ENCODE measurements around the gene TRERF1. TPM values are rescaled to one million over a fixed set of nuclear protein-coding genes. Genes with fewer than 3 reads are reported as not detected.

TRERF1 gene
- total RNA-seq, 4 donors from 2014 or later: 1.6 to 4.1 (median 2.6) TPM

GRCh38 chr6:42263165-42263728, 188.5 kb downstream of the TRERF1 start:
- Histone ChIP-seq H3K27ac (no peak overlapping the region), H3K36me3 (no peaks in the 10 kb centered on the region), H3K27me3 (no peaks in the 10 kb centered on the region), H3K4me1 (peaks cover 0 to 12% of the 10 kb centered on the region in 2 donors), H3K9me3 (no peaks in the 10 kb centered on the region), H3K4me3 (replicated peaks in 1 of 3) (no peak overlapping the region)
- TF ChIP-seq POLR2A (IDR thresholded peaks at IDR 0.05): no peak
- TF ChIP-seq CTCF (IDR thresholded peaks at IDR 0.05): no peak
- 85 to 92% methylated on average over 20 to 21 of the region's 24 CpGs for WGBS, 2 donors
- no peak for DNase-seq
- intact Hi-C loops (cut with DNase I): loop anchor here (5.0 kb wide), 2 partner anchors 269 to 284 kb away; no protein-coding TSS in a partner anchor

GRCh38 chr6:42260972-42261371, 190.8 kb downstream of the TRERF1 start:
- Histone ChIP-seq H3K4me3 (replicated peaks in 1 of 3) (no peak overlapping the region), H3K4me1 (peaks cover 0 to 12% of the 10 kb centered on the region in 2 donors), H3K27me3 (no peaks in the 10 kb centered on the region), H3K36me3 (no peaks in the 10 kb centered on the region), H3K9me3 (no peaks in the 10 kb centered on the region), H3K27ac (no peak overlapping the region)
- intact Hi-C loops (cut with DNase I): loop anchor here (5.0 kb wide), 2 partner anchors 271 to 286 kb away; no protein-coding TSS in a partner anchor
- peak; percentile 23 to 29 for DNase-seq
- TF ChIP-seq CTCF (IDR thresholded peaks at IDR 0.05) (peak in 5 of 6 experiments; percentile 21 to 65 (median 42)), POLR2A (IDR thresholded peaks at IDR 0.05) (no peak)
- WGBS, 2 donors: 40 to 48% methylated on average over 10 of the region's 11 CpGs

- H3K9me3 ChIP-seq: no peaks in the 10 kb centered on the region
- no peaks in the 10 kb centered on the region for H3K36me3 ChIP-seq
- WGBS, 2 donors: 73 to 84% methylated on average over 6 to 7 of the region's 7 CpGs
- intact Hi-C loops (cut with DNase I): loop anchor here (5.0 kb wide), 2 partner anchors 272 to 287 kb away; no protein-coding TSS in a partner anchor
- H3K27ac ChIP-seq: peak overlapping the region in 2 of 3 donors; percentile 18 to 19
- H3K4me1 ChIP-seq: peaks cover 0 to 12% of the 10 kb centered on the region in 2 donors
- H3K4me3 ChIP-seq (replicated peaks in 1 of 3): no peak overlapping the region
- no peaks in the 10 kb centered on the region for H3K27me3 ChIP-seq
- TF ChIP-seq CTCF (IDR thresholded peaks at IDR 0.05): no peak
- TF ChIP-seq POLR2A (IDR thresholded peaks at IDR 0.05): no peak
- DNase-seq: peak in 1 of 2 donors; percentile 13
These were observed 191.3 kb downstream of the TRERF1 start for GRCh38 chr6:42260396-42260888.

GRCh38 chr6:42259841-42260395, 191.8 kb downstream of the TRERF1 start:
- H3K27me3 ChIP-seq: no peaks in the 10 kb centered on the region
- no peak for DNase-seq
- no peak overlapping the region for H3K4me3 ChIP-seq (replicated peaks in 1 of 3)
- WGBS, 2 donors: 80 to 90% methylated on average over 10 of the region's 10 CpGs
- intact Hi-C loops (cut with DNase I): loop anchor here (5.0 kb wide), 2 partner anchors 272 to 287 kb away; no protein-coding TSS in a partner anchor
- peak overlapping the region in 2 of 3 donors; percentile 18 to 19 for H3K27ac ChIP-seq
- no peaks in the 10 kb centered on the region for H3K9me3 ChIP-seq
- H3K36me3 ChIP-seq: no peaks in the 10 kb centered on the region
- peaks cover 0 to 12% of the 10 kb centered on the region in 2 donors for H3K4me1 ChIP-seq
- TF ChIP-seq CTCF (IDR thresholded peaks at IDR 0.05) (no peak), POLR2A (IDR thresholded peaks at IDR 0.05) (no peak)

GRCh38 chr6:42259286-42259685, 192.4 kb downstream of the TRERF1 start:
- no peak overlapping the region for H3K4me3 ChIP-seq (replicated peaks in 1 of 3)
- 88 to 95% methylated on average over 31 of the region's 31 CpGs for WGBS, 2 donors
- DNase-seq: no peak
- no peaks in the 10 kb centered on the region for H3K27me3 ChIP-seq
- H3K27ac ChIP-seq: no peak overlapping the region
- H3K4me1 ChIP-seq: peaks cover 0 to 12% of the 10 kb centered on the region in 2 donors
- H3K9me3 ChIP-seq: no peaks in the 10 kb centered on the region
- TF ChIP-seq POLR2A (IDR thresholded peaks at IDR 0.05): no peak
- TF ChIP-seq CTCF (IDR thresholded peaks at IDR 0.05): no peak
- H3K36me3 ChIP-seq: no peaks in the 10 kb centered on the region
- intact Hi-C loops (cut with DNase I): no loop called here

Data from thyroid gland (tissue), 4 donors.